Hepatocyte (in vitro differentiated cells): ENCODE data around the gene UBE2QL1. TPM values are rescaled to one million over a fixed set of nuclear protein-coding genes. Genes with fewer than 3 reads are reported as not detected.

ENCODE experiments used
- DNase-seq: peaks from one replicate; pipeline ENCODE4 v3.0.0-alpha.2; 2016; ENCODE audit warnings: low spot score
- H2AFZ ChIP-seq: fragments of 200-600 bp; sonication (generic); 2 replicates; pipeline ENCODE4 v1.6.0; 2016; ENCODE audit warnings: antibody characterized with exemption, mild to moderate bottlenecking
- H3K27ac ChIP-seq: fragments of 200-600 bp; sonication (generic); 2 replicates; pipeline ENCODE4 v1.5.1; 2016; ENCODE audit warnings: mild to moderate bottlenecking
- H3K27me3 ChIP-seq: fragments of 200-600 bp; sonication (generic); 2 replicates; pipeline ENCODE4 v1.6.1; 2016
- H3K36me3 ChIP-seq: fragments of 200-600 bp; sonication (generic); replicated peaks from 2 replicates; pipeline ENCODE4 v1.5.1; 2016; ENCODE audit warnings: low read depth; ENCODE audit not compliant: insufficient read depth
- H3K4me1 ChIP-seq: fragments of 200-600 bp; sonication (generic); 2 replicates; pipeline ENCODE4 v1.5.1; 2016; ENCODE audit warnings: mild to moderate bottlenecking, moderate library complexity; ENCODE audit not compliant: insufficient read depth
- H3K4me2 ChIP-seq: fragments of 200-600 bp; sonication (generic); 2 replicates; pipeline ENCODE4 v1.6.0; 2016
- H3K4me3 ChIP-seq: fragments of 200-600 bp; sonication (generic); 2 replicates; pipeline ENCODE4 v1.5.1; 2016; ENCODE audit warnings: mild to moderate bottlenecking
- H3K79me2 ChIP-seq: fragments of 200-600 bp; sonication (generic); 2 replicates; pipeline ENCODE4 v1.6.0; 2017; ENCODE audit warnings: mild to moderate bottlenecking
- H3K9me2 ChIP-seq: fragments of 200-600 bp; sonication (generic); replicated peaks from 2 replicates; pipeline ENCODE4 v1.6.0; 2017; ENCODE audit warnings: mild to moderate bottlenecking; ENCODE audit not compliant: insufficient read depth
- H3K9me3 ChIP-seq: fragments of 200-600 bp; sonication (generic); 2 replicates; pipeline ENCODE4 v1.5.1; 2016; ENCODE audit warnings: low read depth, mild to moderate bottlenecking
- H4K20me1 ChIP-seq: fragments of 200-600 bp; sonication (generic); 2 replicates; pipeline ENCODE4 v1.6.0; 2016; ENCODE audit warnings: mild to moderate bottlenecking; ENCODE audit not compliant: insufficient read depth, poor library complexity, severe bottlenecking
- CTCF ChIP-seq: fragments of 200-600 bp; sonication (generic); IDR thresholded peaks from 2 replicates; pipeline ENCODE4 v1.5.1; 2016; ENCODE audit warnings: antibody characterized with exemption, mild to moderate bottlenecking; ENCODE audit not compliant: poor library complexity
- EZH2 ChIP-seq: fragments of 200-600 bp; sonication (generic); IDR thresholded peaks from 2 replicates; pipeline ENCODE4 v1.6.1; 2016; ENCODE audit warnings: antibody characterized with exemption, mild to moderate bottlenecking, borderline replicate concordance
- EZH2phosphoT487 ChIP-seq: fragments of 200-600 bp; sonication (generic); IDR thresholded peaks from one replicate; pipeline ENCODE4 v1.6.1; 2018; ENCODE audit warnings: antibody characterized with exemption, mild to moderate bottlenecking, low read depth, moderate library complexity; ENCODE audit not compliant: unreplicated experiment, severe bottlenecking
- WGBS: methylation state at CpG from one replicate; pipeline ENCODE4 v1.1.6; 2016; ENCODE audit warnings: low lambda C conversion rate; ENCODE audit errors: missing lambda C conversion rate; 5-methylcytosine and 5-hydroxymethylcytosine counted together
- polyA plus RNA-seq: library from polyadenylated mRNA; unstranded; fragments of >200 nt; fragmentation: Nextera tagmentation; extraction: Ambion mirVana; gene quantifications from 2 replicates; pipeline ENCODE4 v1.2.1, GENCODE V29; 2016
- total RNA-seq: library from RNA; depleted of rRNA; stranded (reverse); fragments of >200 nt; gene quantifications from 2 replicates; pipeline ENCODE4 v1.2.3, GENCODE V29; 2014

UBE2QL1 gene
- total and polyA plus RNA-seq, 2 experiments from 2014 or later, result 0.17 TPM; not detected in 1

DNA sequence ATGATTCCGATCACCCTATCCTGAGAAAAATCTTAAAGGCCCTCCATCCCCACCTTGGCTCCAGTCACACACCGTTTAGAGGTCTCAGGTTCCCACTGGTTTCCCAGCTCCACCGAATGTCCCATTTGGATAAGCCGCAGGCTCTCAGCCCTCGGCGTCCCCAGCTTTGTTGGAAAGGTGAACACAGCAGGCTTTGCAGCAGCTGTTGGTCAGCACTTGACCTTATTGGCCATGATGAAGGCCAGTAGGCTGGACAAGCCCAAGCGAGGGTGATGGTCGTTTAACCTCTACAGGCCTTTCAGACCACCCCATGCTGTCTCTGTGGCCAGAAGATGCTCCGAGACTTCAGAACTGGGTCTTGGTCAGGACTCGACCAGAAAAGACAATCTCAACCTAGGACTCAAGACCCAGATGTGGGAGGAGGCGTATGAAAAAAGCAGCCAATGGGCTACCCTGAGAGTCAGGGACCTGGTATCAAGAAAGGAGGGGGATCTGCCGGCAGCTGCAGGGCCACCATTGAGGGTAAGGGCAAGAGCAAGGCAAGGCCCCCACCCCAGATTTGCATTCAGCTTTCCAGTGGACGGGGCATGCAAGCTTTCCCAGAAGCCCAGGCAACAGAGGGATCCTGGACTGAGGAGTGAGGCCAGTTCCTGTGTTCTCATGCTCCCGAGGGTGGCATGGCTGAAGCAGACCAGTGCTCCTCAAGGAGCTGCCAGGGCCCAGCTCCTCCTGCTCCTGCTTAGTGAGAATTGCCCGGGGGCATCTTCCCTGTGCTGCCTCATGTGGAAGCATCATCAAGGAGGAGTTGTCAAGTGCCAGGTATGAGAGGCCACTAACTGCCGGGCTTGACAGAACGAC is 13.4 kb downstream of the UBE2QL1 start:
- 81% methylated on average over 17 of the region's 17 CpGs for WGBS
- TF ChIP-seq CTCF (no peak), EZH2phosphoT487 (no peak)
- Histone ChIP-seq H3K27ac (no peak overlapping the region), H3K27me3 (peaks cover 9% of the 10 kb centered on the region), H2AFZ (no peak overlapping the region), H3K79me2 (no peaks in the 10 kb centered on the region), H3K9me3 (no peaks in the 10 kb centered on the region), H3K4me3 (no peak overlapping the region), H3K4me2 (no peak overlapping the region), H3K4me1 (no peaks in the 10 kb centered on the region), H3K36me3 (no peaks in the 10 kb centered on the region), H3K9me2 (no peaks in the 10 kb centered on the region), H4K20me1 (no peaks in the 10 kb centered on the region)
- DNase-seq, result no peak

DNA sequence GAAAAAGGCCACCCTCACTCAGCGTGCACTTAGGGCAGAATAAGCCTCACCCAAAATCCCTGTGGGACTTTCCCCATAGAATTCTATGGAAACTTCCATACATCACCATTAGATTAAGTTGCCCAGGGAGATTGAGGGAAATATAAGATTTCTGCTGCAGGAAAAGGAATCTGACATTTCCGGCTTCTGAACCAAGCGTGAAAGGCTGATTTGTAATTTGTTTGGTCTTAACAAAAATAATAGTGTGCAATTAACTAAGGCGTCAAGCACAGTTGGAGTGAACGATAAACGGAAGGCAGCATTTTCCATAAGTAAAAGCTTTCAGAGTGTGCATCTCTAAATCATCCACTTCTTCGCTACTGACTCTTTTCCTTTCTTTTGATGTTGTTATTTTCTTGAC is 14.0 kb downstream of the UBE2QL1 start:
- no peaks in the 10 kb centered on the region for H3K79me2 ChIP-seq
- no peak overlapping the region for H3K4me3 ChIP-seq
- H3K9me2 ChIP-seq, result no peaks in the 10 kb centered on the region
- 91% methylated on average over 7 of the region's 7 CpGs for WGBS
- peaks cover 5% of the 10 kb centered on the region for H3K27me3 ChIP-seq
- H3K27ac ChIP-seq, result no peak overlapping the region
- H3K4me2 ChIP-seq, result no peak overlapping the region
- H3K36me3 ChIP-seq, result no peaks in the 10 kb centered on the region
- DNase-seq, result no peak
- H3K9me3 ChIP-seq, result no peaks in the 10 kb centered on the region
- no peaks in the 10 kb centered on the region for H4K20me1 ChIP-seq
- no peak for TF ChIP-seq EZH2
- no peak for TF ChIP-seq EZH2phosphoT487
- TF ChIP-seq CTCF, result no peak
- H2AFZ ChIP-seq, result no peak overlapping the region
- no peaks in the 10 kb centered on the region for H3K4me1 ChIP-seq

GRCh38 chr5:6464441-6464840 is 15.8 kb downstream of the UBE2QL1 start:
- 88% methylated on average over 6 of the region's 6 CpGs for WGBS

More at GRCh38 chr5:6464441-6464840, 15.8 kb downstream of the UBE2QL1 start:
- no peak for DNase-seq
- Histone ChIP-seq H4K20me1 (no peaks in the 10 kb centered on the region), H3K27ac (no peak overlapping the region), H2AFZ (no peak overlapping the region), H3K4me2 (no peak overlapping the region), H3K4me3 (no peak overlapping the region), H3K79me2 (no peaks in the 10 kb centered on the region), H3K9me2 (no peaks in the 10 kb centered on the region), H3K4me1 (no peaks in the 10 kb centered on the region), H3K36me3 (no peaks in the 10 kb centered on the region), H3K27me3 (peaks cover 14% of the 10 kb centered on the region), H3K9me3 (no peaks in the 10 kb centered on the region)
- TF ChIP-seq EZH2phosphoT487, result no peak
- no peak for TF ChIP-seq CTCF
- no peak for TF ChIP-seq EZH2
